LNCAP (cell line): ENCODE data around the gene ZC3HAV1.

Experiments used
- CTCF ChIP-seq: fragments of 450-650 bp; IDR thresholded peaks from 2 replicates; pipeline ENCODE4 v1.5.1; 2017; ENCODE audit warnings: mild to moderate bottlenecking

The ZC3HAV1 gene

GRCh38 chr7:139047970-139048369 is 61.5 kb downstream of the ZC3HAV1 start:
- no peak for TF ChIP-seq CTCF

- TF ChIP-seq CTCF = no peak
Observed at GRCh38 chr7:139046143-139046542, 63.4 kb downstream of the ZC3HAV1 start.

GRCh38 chr7:139044813-139045794 is 64.4 kb downstream of the ZC3HAV1 start:
- TF ChIP-seq CTCF = no peak

- no peak for TF ChIP-seq CTCF
Observed at GRCh38 chr7:139043823-139044812, 65.4 kb downstream of the ZC3HAV1 start.

- no peak for TF ChIP-seq CTCF
Observed at GRCh38 chr7:139041378-139042085, 68.0 kb downstream of the ZC3HAV1 start.

- TF ChIP-seq CTCF = no peak
Observed at GRCh38 chr7:139038691-139039090, 70.8 kb downstream of the ZC3HAV1 start.

- TF ChIP-seq CTCF = no peak
Observed at GRCh38 chr7:139036901-139037300, 72.6 kb downstream of the ZC3HAV1 start.
